OCI-LY7 (cell line): ENCODE data around the gene HSD17B7.

Experiments
- EZH2phosphoT487 ChIP-seq: fragments of 200-600 bp; sonication (generic); IDR thresholded peaks from 2 replicates; pipeline ENCODE4 v1.6.1; 2018; ENCODE audit warnings: low read depth, borderline replicate concordance, mild to moderate bottlenecking, mixed run types, antibody characterized with exemption, low read length, moderate library complexity, mixed read lengths
- TF ChIP-seq, protein P1 (sequence below): fragments of 200-600 bp; sonication (generic); conservative IDR thresholded peaks from 2 replicates; pipeline ENCODE4 v1.5.1; 2014; ENCODE audit warnings: mild to moderate bottlenecking, antibody characterized with exemption, low read length, moderate library complexity, mixed read lengths

DNA sequence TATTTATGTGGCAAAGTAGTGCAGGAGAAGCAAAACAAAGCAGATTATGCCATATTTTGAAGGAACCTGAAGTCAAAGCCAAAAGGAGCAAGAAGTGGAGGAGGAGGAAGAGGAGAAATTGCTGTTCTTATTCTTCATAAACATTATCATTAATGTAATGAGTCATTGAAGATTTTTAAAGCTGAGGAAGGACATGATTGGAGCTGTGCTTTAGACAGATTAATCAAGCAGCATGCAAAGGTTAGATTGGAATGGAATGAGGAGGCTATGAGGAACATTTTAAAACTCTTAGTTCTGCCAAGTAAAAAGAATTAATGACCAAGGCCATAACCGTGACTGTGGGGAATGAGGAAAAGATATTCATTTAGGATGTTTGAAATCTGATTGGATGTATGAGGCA is 33.0 kb upstream of the HSD17B7 start:
- TF ChIP-seq, protein P1, sequence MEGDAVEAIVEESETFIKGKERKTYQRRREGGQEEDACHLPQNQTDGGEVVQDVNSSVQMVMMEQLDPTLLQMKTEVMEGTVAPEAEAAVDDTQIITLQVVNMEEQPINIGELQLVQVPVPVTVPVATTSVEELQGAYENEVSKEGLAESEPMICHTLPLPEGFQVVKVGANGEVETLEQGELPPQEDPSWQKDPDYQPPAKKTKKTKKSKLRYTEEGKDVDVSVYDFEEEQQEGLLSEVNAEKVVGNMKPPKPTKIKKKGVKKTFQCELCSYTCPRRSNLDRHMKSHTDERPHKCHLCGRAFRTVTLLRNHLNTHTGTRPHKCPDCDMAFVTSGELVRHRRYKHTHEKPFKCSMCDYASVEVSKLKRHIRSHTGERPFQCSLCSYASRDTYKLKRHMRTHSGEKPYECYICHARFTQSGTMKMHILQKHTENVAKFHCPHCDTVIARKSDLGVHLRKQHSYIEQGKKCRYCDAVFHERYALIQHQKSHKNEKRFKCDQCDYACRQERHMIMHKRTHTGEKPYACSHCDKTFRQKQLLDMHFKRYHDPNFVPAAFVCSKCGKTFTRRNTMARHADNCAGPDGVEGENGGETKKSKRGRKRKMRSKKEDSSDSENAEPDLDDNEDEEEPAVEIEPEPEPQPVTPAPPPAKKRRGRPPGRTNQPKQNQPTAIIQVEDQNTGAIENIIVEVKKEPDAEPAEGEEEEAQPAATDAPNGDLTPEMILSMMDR: no peak
- no peak for TF ChIP-seq EZH2phosphoT487
